CD14-positive monocyte (primary cell): ENCODE data around the gene RLF. TPM values are rescaled to one million over a fixed set of nuclear protein-coding genes. Genes with fewer than 3 reads are reported as not detected.

Experiments
- DNase-seq, 3 donors: peaks; one replicate each; pipeline ENCODE4 v3.0.0-alpha.2; 2011 to 2022
- H2AFZ ChIP-seq: 2 replicates; pipeline ENCODE4 v1.6.0; 2012; ENCODE audit warnings: mild to moderate bottlenecking, low read depth, low read length, inconsistent platforms; ENCODE audit not compliant: insufficient read depth, poor library complexity, severe bottlenecking
- H3K27ac ChIP-seq, 2 donors: 1 replicate in 1 of 2; 2 replicates in 1 of 2; pipeline ENCODE4 v1.5.1; 2012 to 2013; ENCODE audit warnings: low read length in 2 of 2, control low read depth in 1 of 2, inconsistent platforms in 1 of 2, low read depth in 1 of 2, mild to moderate bottlenecking in 1 of 2
- H3K27me3 ChIP-seq, 2 donors: one replicate each; pipeline versions ENCODE4 v1.6.0 to v1.6.1; 2011 to 2013; ENCODE audit warnings: low read length in 2 of 2; ENCODE audit not compliant: control insufficient read depth in 2 of 2, insufficient read depth in 2 of 2
- H3K36me3 ChIP-seq, 2 donors: replicated peaks in 1 of 2; 1 replicate in 1 of 2; 2 replicates in 1 of 2; pipeline versions ENCODE4 v1.5.1 to v1.6.1; 2012 to 2013; ENCODE audit warnings: low read length in 2 of 2, control low read depth in 1 of 2, inconsistent platforms in 1 of 2, mild to moderate bottlenecking in 1 of 2; ENCODE audit not compliant: insufficient read depth in 2 of 2, control insufficient read depth in 1 of 2
- H3K4me1 ChIP-seq, 2 donors: 1 replicate in 1 of 2; 2 replicates in 1 of 2; pipeline versions ENCODE4 v1.5.1 to v1.6.1; 2012 to 2013; ENCODE audit warnings: low read length in 2 of 2, control low read depth in 1 of 2, inconsistent platforms in 1 of 2, mild to moderate bottlenecking in 1 of 2, moderate library complexity in 1 of 2; ENCODE audit not compliant: insufficient read depth in 2 of 2, control insufficient read depth in 1 of 2
- H3K4me2 ChIP-seq: replicated peaks from 2 replicates; pipeline ENCODE3; 2012; ENCODE audit warnings: low read length, moderate library complexity, mild to moderate bottlenecking; ENCODE audit not compliant: poor library complexity, severe bottlenecking; ENCODE audit errors: extremely low read depth
- H3K4me3 ChIP-seq, 3 experiments: fragments of 200-600 bp in 1 of 3; sonication (generic) in 1 of 3; replicated peaks in 1 of 3; 1 replicate in 2 of 3; 2 replicates in 1 of 3; pipeline ENCODE4 v1.5.1; 2011 to 2013; ENCODE audit warnings: low read length in 3 of 3, mild to moderate bottlenecking in 3 of 3, control low read depth in 2 of 3, low read depth in 2 of 3, inconsistent platforms in 1 of 3, moderate library complexity in 1 of 3
- H3K79me2 ChIP-seq: 2 replicates; pipeline ENCODE4 v1.6.0; 2012; ENCODE audit warnings: mild to moderate bottlenecking, control low read depth, inconsistent platforms, low read length, moderate library complexity; ENCODE audit not compliant: insufficient read depth
- H3K9ac ChIP-seq: 2 replicates; pipeline ENCODE4 v1.6.0; 2017; ENCODE audit warnings: low read length, mild to moderate bottlenecking; ENCODE audit not compliant: insufficient read depth, poor library complexity, severe bottlenecking
- H3K9me3 ChIP-seq, 2 donors: replicated peaks in 1 of 2; 1 replicate in 1 of 2; 2 replicates in 1 of 2; pipeline versions ENCODE4 v1.5.1 to v1.6.1; 2012 to 2013; ENCODE audit warnings: low read length in 2 of 2, control low read depth in 1 of 2; ENCODE audit not compliant: control insufficient read depth in 1 of 2, insufficient read depth in 1 of 2
- H4K20me1 ChIP-seq: 2 replicates; pipeline ENCODE4 v1.6.0; 2012; ENCODE audit warnings: mild to moderate bottlenecking, low read length, control low read depth, moderate library complexity; ENCODE audit not compliant: insufficient read depth
- H3K27ac Mint-ChIP-seq, 7 donors: one replicate each; pipeline ENCODE4 v1.8.0; 2020; ENCODE audit warnings: mild to moderate bottlenecking in 7 of 7, mixed read lengths in 7 of 7, moderate library complexity in 6 of 7, inconsistent platforms in 2 of 7
- H3K27me3 Mint-ChIP-seq, 3 donors: one replicate each; pipeline ENCODE4 v1.8.0; 2021 to 2022; ENCODE audit warnings: low read depth in 3 of 3, mild to moderate bottlenecking in 3 of 3, mixed read lengths in 3 of 3, moderate library complexity in 3 of 3, inconsistent platforms in 1 of 3
- H3K36me3 Mint-ChIP-seq, 2 donors: one replicate each; pipeline ENCODE4 v1.8.0; 2020; ENCODE audit warnings: mixed read lengths in 2 of 2, inconsistent platforms in 1 of 2, mild to moderate bottlenecking in 1 of 2
- H3K4me1 Mint-ChIP-seq: one replicate; pipeline ENCODE4 v1.8.0; 2020; ENCODE audit warnings: mild to moderate bottlenecking, mixed read lengths
- H3K4me3 Mint-ChIP-seq, 2 donors: one replicate each; pipeline ENCODE4 v1.8.0; 2020; ENCODE audit warnings: mild to moderate bottlenecking in 2 of 2, mixed read lengths in 2 of 2, moderate library complexity in 1 of 2
- H3K9me3 Mint-ChIP-seq, 7 donors: one replicate each; pipeline ENCODE4 v1.8.0; 2020 to 2022; ENCODE audit warnings: mixed read lengths in 7 of 7, mild to moderate bottlenecking in 6 of 7, moderate library complexity in 6 of 7, inconsistent platforms in 2 of 7
- CTCF ChIP-seq: fragments of 200-600 bp; IDR thresholded peaks from one replicate; pipeline ENCODE4 v1.8.0; 2022; ENCODE audit warnings: antibody characterized with exemption, mild to moderate bottlenecking
- WGBS: methylation state at CpG from one replicate; pipeline ENCODE4 v1.1.5; 2013; ENCODE audit warnings: missing lambda C conversion rate; ENCODE audit not compliant: insufficient coverage; 5-methylcytosine and 5-hydroxymethylcytosine counted together
- intact Hi-C, 2 donors: fragments of 100-400 bp; cut with micrococcal nuclease; formaldehyde crosslinking; loops; one replicate each; pipeline versions ENCODE4 v1.15.0 to v1.15.1; 2023
- polyA plus RNA-seq, 3 donors: library from polyadenylated mRNA; depleted of rRNA in 1 of 3; unstranded in 2 of 3; stranded (reverse) in 1 of 3; fragments of 300-500 nt in 2 of 3; fragments of >200 nt in 1 of 3; fragmentation: Illumina TruSeq in 2 of 3; gene quantifications; 1 replicate in 2 of 3; 2 replicates in 1 of 3; pipeline ENCODE4 v1.2.3, GENCODE V29; 2012 to 2021

Gene RLF
- polyA plus RNA-seq, 3 donors = 3.0 to 9.2 (median 6.2) TPM

GRCh38 chr1:40122855-40123254, 38.3 kb upstream of the RLF start:
- Mint-ChIP-seq H3K27me3 (peaks cover 3 to 5% (median 3%) of the 10 kb centered on the region in 3 donors), H3K9me3 (peaks cover 0 to 2% (median 0%) of the 10 kb centered on the region in 7 donors), H3K27ac (no peak overlapping the region), H3K4me3 (no peak overlapping the region), H3K36me3 (no peaks in the 10 kb centered on the region), H3K4me1 (no peaks in the 10 kb centered on the region)
- DNase-seq = no peak
- Histone ChIP-seq H3K4me2 (no peak overlapping the region), H3K27me3 (no peaks in the 10 kb centered on the region), H3K79me2 (no peaks in the 10 kb centered on the region), H2AFZ (no peak overlapping the region), H3K9me3 (no peaks in the 10 kb centered on the region), H3K27ac (no peak overlapping the region), H4K20me1 (no peaks in the 10 kb centered on the region), H3K9ac (no peak overlapping the region), H3K36me3 (no peaks in the 10 kb centered on the region), H3K4me1 (no peaks in the 10 kb centered on the region), H3K4me3 (no peak overlapping the region)
- intact Hi-C loops = no loop called here
- TF ChIP-seq CTCF = no peak

- H2AFZ ChIP-seq = no peak overlapping the region
- H3K9ac ChIP-seq = no peak overlapping the region
- no peaks in the 10 kb centered on the region for H3K27me3 ChIP-seq
- H3K4me1 ChIP-seq = no peaks in the 10 kb centered on the region
- WGBS = no CpG with 5 or more reads among the region's 2 CpGs
- intact Hi-C loops = no loop called here
- no peak overlapping the region for H3K4me3 ChIP-seq
- peak in 1 of 3 donors; percentile 12 for DNase-seq
- no peak overlapping the region for H3K4me2 ChIP-seq
- no peak for TF ChIP-seq CTCF
- no peaks in the 10 kb centered on the region for H3K79me2 ChIP-seq
- Mint-ChIP-seq H3K4me1 (peaks cover 7% of the 10 kb centered on the region), H3K36me3 (no peaks in the 10 kb centered on the region), H3K9me3 (peaks cover 0 to 11% (median 3%) of the 10 kb centered on the region in 7 donors), H3K27ac (no peak overlapping the region), H3K4me3 (no peak overlapping the region), H3K27me3 (peaks cover 3 to 4% (median 4%) of the 10 kb centered on the region in 3 donors)
- H4K20me1 ChIP-seq = no peaks in the 10 kb centered on the region
- H3K9me3 ChIP-seq = peaks cover 0 to 5% of the 10 kb centered on the region in 2 donors
- no peak overlapping the region for H3K27ac ChIP-seq
- no peaks in the 10 kb centered on the region for H3K36me3 ChIP-seq
Observed at GRCh38 chr1:40130892-40131291, 30.3 kb upstream of the RLF start.
